Peyer's patch (tissue), 4 donors: ENCODE data around the gene STX12.

Experiments used
- CTCF ChIP-seq, 6 experiments: fragments of 450-650 bp in 4 of 6; fragments of 200-600 bp in 2 of 6; sonication (generic) in 1 of 6; IDR thresholded peaks; one replicate each; pipeline ENCODE4 v1.5.1; 2017 to 2019; ENCODE audit warnings: antibody characterized with exemption in 6 of 6, mild to moderate bottlenecking in 3 of 6, moderate library complexity in 1 of 6
- POLR2A ChIP-seq, 2 donors: fragments of 450-650 bp; IDR thresholded peaks; one replicate each; pipeline ENCODE4 v1.5.1; 2017; ENCODE audit warnings: antibody characterized with exemption in 2 of 2, mild to moderate bottlenecking in 2 of 2, moderate library complexity in 2 of 2

GRCh38 chr1:27784700-27785099, 11.7 kb downstream of the STX12 start:
- no peak for TF ChIP-seq CTCF (IDR thresholded peaks at IDR 0.05)
- no peak for TF ChIP-seq POLR2A (IDR thresholded peaks at IDR 0.05)
